H4 (cell line): ENCODE data around the gene NSF. TPM values are rescaled to one million over a fixed set of nuclear protein-coding genes. Genes with fewer than 3 reads are reported as not detected.
"Not testable (repeated sequence)": the region's sequence is repeated elsewhere in the genome, so short reads cannot be mapped to it uniquely, and the experiment has no call there.

Experiments
- DNase-seq: peaks from one replicate; pipeline ENCODE4 v3.0.0-alpha.2; 2015; ENCODE audit warnings: low spot score
- total RNA-seq: library from RNA; depleted of rRNA; stranded (reverse); fragments of >200 nt; shearing (Covaris generic); gene quantifications from 2 replicates; pipeline ENCODE4 v1.2.3, GENCODE V29; 2014

NSF gene
- total RNA-seq, 1 experiment from 2014 or later = 68.2 TPM

- not testable (repeated sequence) for DNase-seq
Observed at GRCh38 chr17:46628753-46629436, 38.4 kb downstream of the NSF start.

GRCh38 chr17:46632146-46632545, 41.7 kb downstream of the NSF start:
- not testable (repeated sequence) for DNase-seq

GRCh38 chr17:46634844-46635243, 44.4 kb downstream of the NSF start:
- DNase-seq = not testable (repeated sequence)

- DNase-seq = not testable (repeated sequence)
Observed at GRCh38 chr17:46641861-46642656, 51.6 kb downstream of the NSF start.

GRCh38 chr17:46647251-46647650, 56.8 kb downstream of the NSF start:
- DNase-seq = not testable (repeated sequence)

- not testable (repeated sequence) for DNase-seq
Observed at GRCh38 chr17:46647688-46648278, 57.3 kb downstream of the NSF start.

- not testable (repeated sequence) for DNase-seq
Observed at GRCh38 chr17:46649246-46649645, 58.8 kb downstream of the NSF start.

- not testable (repeated sequence) for DNase-seq
Observed at GRCh38 chr17:46652024-46652643, 61.7 kb downstream of the NSF start.

GRCh38 chr17:46658235-46658634, 67.8 kb downstream of the NSF start:
- not testable (repeated sequence) for DNase-seq

- DNase-seq = not testable (repeated sequence)
Observed at GRCh38 chr17:46659702-46660101, 69.2 kb downstream of the NSF start.

GRCh38 chr17:46663123-46663522, 72.7 kb downstream of the NSF start:
- DNase-seq = not testable (repeated sequence)

GRCh38 chr17:46663552-46663951, 73.1 kb downstream of the NSF start:
- not testable (repeated sequence) for DNase-seq

- DNase-seq = not testable (repeated sequence)
Observed at GRCh38 chr17:46665969-46666368, 75.5 kb downstream of the NSF start.

- not testable (repeated sequence) for DNase-seq
Observed at GRCh38 chr17:46670789-46671188, 80.3 kb downstream of the NSF start.

- DNase-seq = not testable (repeated sequence)
Observed at GRCh38 chr17:46672777-46673176, 82.3 kb downstream of the NSF start.

- not testable (repeated sequence) for DNase-seq
Observed at GRCh38 chr17:46677819-46678218, 87.3 kb downstream of the NSF start.

GRCh38 chr17:46683653-46684052, 93.2 kb downstream of the NSF start:
- DNase-seq = not testable (repeated sequence)

GRCh38 chr17:46685284-46685683, 94.8 kb downstream of the NSF start:
- DNase-seq = not testable (repeated sequence)

- DNase-seq = not testable (repeated sequence)
Observed at GRCh38 chr17:46692196-46692595, 101.7 kb downstream of the NSF start.

GRCh38 chr17:46693283-46693682, 102.8 kb downstream of the NSF start:
- DNase-seq = not testable (repeated sequence)

GRCh38 chr17:46696522-46696921, 106.1 kb downstream of the NSF start:
- DNase-seq = not testable (repeated sequence)

- DNase-seq = not testable (repeated sequence)
Observed at GRCh38 chr17:46699014-46699413, 108.5 kb downstream of the NSF start.
